IPS-15b (cell line): ENCODE measurements around the gene LHX5.

Experiments used
- H3K27me3 ChIP-seq: one replicate; pipeline ENCODE4 v1.6.1; 2013; ENCODE audit warnings: low read length; ENCODE audit not compliant: control insufficient read depth, insufficient read depth
- H3K36me3 ChIP-seq: one replicate; pipeline ENCODE4 v1.6.1; 2013; ENCODE audit warnings: low read length; ENCODE audit not compliant: control insufficient read depth, insufficient read depth
- H3K4me1 ChIP-seq: one replicate; pipeline ENCODE4 v1.6.1; 2013; ENCODE audit warnings: mild to moderate bottlenecking, low read length; ENCODE audit not compliant: control insufficient read depth, insufficient read depth
- H3K4me3 ChIP-seq: one replicate; pipeline ENCODE4 v1.5.1; 2013; ENCODE audit warnings: low read depth, low read length
- H3K9ac ChIP-seq: one replicate; pipeline ENCODE4 v1.6.1; 2013; ENCODE audit warnings: low read depth, mild to moderate bottlenecking, low read length
- H3K9me3 ChIP-seq: one replicate; pipeline ENCODE4 v1.6.1; 2013; ENCODE audit warnings: mild to moderate bottlenecking, low read length; ENCODE audit not compliant: control insufficient read depth, insufficient read depth

The LHX5 gene

GRCh38 chr12:113418213-113418879 is 53.3 kb downstream of the LHX5 start:
- no peaks in the 10 kb centered on the region for H3K4me1 ChIP-seq
- no peaks in the 10 kb centered on the region for H3K27me3 ChIP-seq
- H3K4me3 ChIP-seq, result no peak overlapping the region

DNA sequence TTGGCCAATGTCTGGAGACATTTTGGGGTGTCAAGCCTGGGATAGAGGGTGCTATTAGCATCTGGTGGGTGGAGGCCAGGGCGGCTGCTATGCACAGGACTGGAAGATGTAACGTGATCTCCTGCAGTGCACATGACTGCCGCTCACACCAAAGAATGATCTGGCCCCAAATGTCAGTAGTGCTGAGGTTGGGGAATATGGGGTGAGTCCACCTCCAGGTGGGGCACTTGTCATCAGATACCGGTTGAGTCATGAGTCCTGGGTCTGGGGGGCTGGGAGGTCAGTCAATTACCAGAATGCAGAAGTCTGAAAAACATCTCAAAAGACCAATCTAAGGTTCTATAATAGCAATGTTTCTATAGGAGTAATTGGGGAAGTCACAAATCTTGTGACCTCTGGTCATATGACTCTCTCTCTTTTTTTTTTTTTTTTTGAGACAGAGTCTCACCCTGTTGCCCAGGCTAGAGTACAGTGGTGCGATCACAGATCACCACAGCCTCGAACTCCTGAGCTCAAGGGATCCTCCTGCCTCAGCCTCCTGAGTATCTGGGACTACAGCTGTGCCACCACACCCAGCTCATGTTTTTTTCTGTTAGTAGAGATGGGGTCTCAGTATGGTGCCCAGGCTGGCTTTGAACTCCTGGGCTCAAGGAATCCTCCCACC is 55.4 kb downstream of the LHX5 start:
- no peak overlapping the region for H3K4me3 ChIP-seq
- no peaks in the 10 kb centered on the region for H3K36me3 ChIP-seq
- no peaks in the 10 kb centered on the region for H3K27me3 ChIP-seq
- H3K4me1 ChIP-seq, result no peaks in the 10 kb centered on the region
- no peak overlapping the region for H3K9ac ChIP-seq
- no peaks in the 10 kb centered on the region for H3K9me3 ChIP-seq

More at GRCh38 chr12:113418213-113418879, 53.3 kb downstream of the LHX5 start:
- H3K9me3 ChIP-seq, result no peaks in the 10 kb centered on the region
- no peaks in the 10 kb centered on the region for H3K36me3 ChIP-seq
- no peak overlapping the region for H3K9ac ChIP-seq

- no peaks in the 10 kb centered on the region for H3K36me3 ChIP-seq
- no peaks in the 10 kb centered on the region for H3K4me1 ChIP-seq
- H3K9me3 ChIP-seq, result no peaks in the 10 kb centered on the region
- no peak overlapping the region for H3K9ac ChIP-seq
- no peak overlapping the region for H3K4me3 ChIP-seq
- no peaks in the 10 kb centered on the region for H3K27me3 ChIP-seq
Observed at GRCh38 chr12:113414519-113415038, 57.1 kb downstream of the LHX5 start.

DNA sequence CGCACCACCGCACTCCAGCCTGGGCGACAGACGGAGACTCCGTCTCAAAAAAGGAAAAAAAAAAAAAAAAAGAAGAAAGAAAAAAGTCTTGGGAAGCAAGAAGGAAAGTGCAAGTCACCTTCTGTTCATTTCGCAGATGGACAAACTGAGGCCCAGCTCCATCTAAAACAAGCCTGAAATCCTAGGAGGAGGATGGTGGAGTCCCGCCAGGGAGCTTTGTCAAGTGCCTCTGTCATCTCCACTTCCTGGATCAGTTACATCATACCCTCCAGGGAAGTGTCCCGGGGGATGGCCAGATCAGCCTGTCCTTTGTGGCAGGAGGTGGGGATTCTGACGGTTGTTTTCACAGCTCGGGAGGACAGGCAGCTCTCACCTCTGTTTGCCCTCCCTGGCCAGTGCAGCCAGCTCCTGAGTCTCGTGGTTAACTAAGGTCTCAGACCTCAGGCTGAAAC is 58.2 kb downstream of the LHX5 start:
- no peaks in the 10 kb centered on the region for H3K36me3 ChIP-seq
- H3K4me1 ChIP-seq, result no peaks in the 10 kb centered on the region
- no peak overlapping the region for H3K9ac ChIP-seq
- H3K4me3 ChIP-seq, result no peak overlapping the region
- no peaks in the 10 kb centered on the region for H3K9me3 ChIP-seq
- H3K27me3 ChIP-seq, result no peaks in the 10 kb centered on the region
